Measurements from ENCODE around the gene MYMX.

GRCh38 chr6:44190715-44191114 lies 26.0 kb upstream of the MYMX start:
- TF ChIP-seq ZC3H10 (CRISPR knock-in tag; IDR thresholded peaks at IDR 0.05) (no peak), BACH2 (CRISPR knock-in tag; IDR thresholded peaks at IDR 0.05; ENCODE audit: borderline replicate concordance) (no peak), ZNF565 (CRISPR knock-in tag; conservative IDR thresholded peaks at IDR 0.05; ENCODE audit: low read depth) (no peak), CSRNP3 (CRISPR knock-in tag; IDR thresholded peaks at IDR 0.05) (no peak), ARNTL (CRISPR knock-in tag; IDR thresholded peaks at IDR 0.05; ENCODE audit: borderline replicate concordance, low read depth) (no peak), RARB (CRISPR knock-in tag; IDR thresholded peaks at IDR 0.05) (no peak), ZNF8 (CRISPR knock-in tag; IDR thresholded peaks at IDR 0.05) (no peak), POU6F1 (CRISPR knock-in tag; IDR thresholded peaks at IDR 0.05; ENCODE audit: borderline replicate concordance, low read depth) (no peak), CREB5 (CRISPR knock-in tag; IDR thresholded peaks at IDR 0.05; ENCODE audit: low read depth) (no peak), ZNF70 (CRISPR knock-in tag; IDR thresholded peaks at IDR 0.05) (no peak), OSR1 (CRISPR knock-in tag; IDR thresholded peaks at IDR 0.05) (no peak), GLIS3 (CRISPR knock-in tag; IDR thresholded peaks at IDR 0.05) (no peak)
